Occipital lobe (tissue), 2 donors: Measurements from ENCODE around the gene CD164L2. TPM values are rescaled to one million over a fixed set of nuclear protein-coding genes. Genes with fewer than 3 reads are reported as not detected.
"Not testable (repeated sequence)": the region's sequence is repeated elsewhere in the genome, so short reads cannot be mapped to it uniquely, and the experiment has no call there.

Experiments used
- DNase-seq: peaks from one replicate; lab custom pipeline; 2025; lab: John Stamatoyannopoulos, UW
- total RNA-seq: library from RNA; depleted of rRNA; stranded (reverse); fragments of >200 nt; gene quantifications from one replicate; pipeline ENCODE4 v1.2.3, GENCODE V29; 2014

Gene CD164L2
- total RNA-seq, 1 donor from 2014 or later = not detected

DNA sequence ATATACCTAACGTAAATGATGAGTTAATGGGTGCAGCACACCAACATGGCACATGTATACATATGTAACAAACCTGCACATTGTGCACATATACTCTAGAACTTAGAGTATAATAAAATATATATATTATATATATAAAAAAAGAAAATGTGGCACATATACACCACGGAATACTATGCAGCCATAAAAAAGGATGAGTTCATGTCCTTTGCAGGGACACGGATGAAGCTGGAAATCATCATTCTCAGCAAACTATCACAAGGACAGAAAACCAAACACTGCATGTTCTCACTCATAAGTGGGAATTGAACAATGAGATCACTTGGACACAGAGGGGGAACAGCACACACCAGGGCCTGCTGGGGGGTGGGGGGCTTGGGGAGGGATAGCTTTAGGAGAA, 1.7 kb upstream of the CD164L2 start:
- not testable (repeated sequence) for DNase-seq

- DNase-seq = no peak
Measured at GRCh38 chr1:27383661-27384060, 528 bp upstream of the CD164L2 start.

DNA sequence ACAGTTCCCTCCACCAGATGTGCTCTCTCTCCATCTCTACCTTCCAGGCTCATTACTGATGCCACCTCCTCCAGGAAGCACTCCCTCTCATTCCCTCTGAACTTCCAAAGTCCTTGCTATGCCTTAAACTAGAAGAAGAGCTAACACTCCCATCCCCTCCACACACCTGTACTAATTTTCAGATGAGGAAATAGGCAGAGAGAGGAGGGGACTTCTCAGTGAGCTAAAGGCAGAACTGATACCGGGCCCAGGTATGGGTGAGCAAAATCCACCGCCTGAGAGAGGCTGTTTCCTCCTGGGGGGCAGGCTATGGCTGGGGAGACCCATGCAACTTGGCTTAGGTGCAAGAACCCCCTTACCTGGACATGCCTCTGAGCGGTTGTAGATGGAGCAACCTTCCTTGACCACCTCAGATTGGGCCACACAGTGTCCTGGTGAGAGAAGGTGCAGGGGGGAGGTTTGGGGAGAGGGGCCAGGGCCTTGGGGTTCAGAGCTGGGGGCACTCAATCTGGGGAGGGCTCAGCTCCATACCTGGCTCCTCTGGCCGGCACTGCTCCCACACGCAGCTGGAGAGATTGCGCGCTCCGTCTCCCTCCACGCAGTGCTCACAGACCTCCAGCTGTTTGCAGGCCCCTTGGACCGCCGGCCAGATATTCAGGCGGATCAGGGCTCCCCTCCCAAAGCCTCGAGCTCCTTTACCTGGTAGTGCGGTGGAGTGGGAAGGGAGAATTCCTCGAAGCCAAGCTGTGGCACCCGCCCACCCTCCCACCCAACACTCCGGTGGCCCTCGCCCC, 967 bp downstream of the CD164L2 start:
- DNase-seq = no peak

- DNase-seq = no peak
Measured at GRCh38 chr1:27380766-27381733, 2.1 kb downstream of the CD164L2 start.

GRCh38 chr1:27380224-27380623, 2.9 kb downstream of the CD164L2 start:
- no peak for DNase-seq

- no peak for DNase-seq
Measured at GRCh38 chr1:27379564-27380122, 3.5 kb downstream of the CD164L2 start.

DNA sequence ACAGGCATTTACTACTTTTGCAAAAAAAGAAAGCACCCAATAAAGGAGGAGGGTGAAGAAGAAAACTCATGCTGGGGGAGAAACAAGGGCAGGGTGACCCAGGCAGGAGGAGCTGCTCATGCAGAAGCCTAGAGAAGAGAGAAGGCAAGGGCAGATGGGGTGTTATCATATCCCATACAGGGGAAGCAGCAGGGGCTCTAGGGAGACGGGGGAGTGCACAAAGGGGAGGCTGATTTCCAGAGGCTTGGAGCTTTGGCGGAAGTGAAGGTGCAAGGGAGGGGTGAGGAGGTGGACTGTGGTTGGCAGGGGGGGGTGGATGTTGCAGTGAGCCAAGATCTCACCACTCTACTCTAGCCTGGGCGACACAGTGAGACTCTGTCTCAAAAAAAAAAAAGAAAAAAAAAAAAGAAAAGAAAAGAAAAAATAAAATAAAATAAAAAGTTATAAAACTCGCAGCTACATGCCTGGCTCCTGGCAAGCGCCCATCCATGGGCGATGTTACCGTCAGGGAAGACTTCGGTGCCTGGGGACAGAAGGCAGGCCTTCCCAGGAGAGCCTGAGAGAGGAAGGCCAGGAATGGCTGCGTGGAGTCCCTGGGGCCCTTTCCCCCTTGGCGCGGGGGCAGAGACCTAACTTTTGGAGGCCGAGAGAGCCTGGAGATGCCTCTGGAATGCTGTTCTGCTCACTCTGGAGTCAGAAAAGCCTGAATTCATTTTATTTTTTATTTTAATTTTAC, 5.2 kb downstream of the CD164L2 start:
- no peak for DNase-seq

GRCh38 chr1:27374362-27375086, 8.6 kb downstream of the CD164L2 start, which contains the start of gene FCN3:
TSS of gene FCN3 (minus strand) at chr1:27374824. CDS start at chr1:27374818, 6 bp downstream.
- DNase-seq = no peak

DNA sequence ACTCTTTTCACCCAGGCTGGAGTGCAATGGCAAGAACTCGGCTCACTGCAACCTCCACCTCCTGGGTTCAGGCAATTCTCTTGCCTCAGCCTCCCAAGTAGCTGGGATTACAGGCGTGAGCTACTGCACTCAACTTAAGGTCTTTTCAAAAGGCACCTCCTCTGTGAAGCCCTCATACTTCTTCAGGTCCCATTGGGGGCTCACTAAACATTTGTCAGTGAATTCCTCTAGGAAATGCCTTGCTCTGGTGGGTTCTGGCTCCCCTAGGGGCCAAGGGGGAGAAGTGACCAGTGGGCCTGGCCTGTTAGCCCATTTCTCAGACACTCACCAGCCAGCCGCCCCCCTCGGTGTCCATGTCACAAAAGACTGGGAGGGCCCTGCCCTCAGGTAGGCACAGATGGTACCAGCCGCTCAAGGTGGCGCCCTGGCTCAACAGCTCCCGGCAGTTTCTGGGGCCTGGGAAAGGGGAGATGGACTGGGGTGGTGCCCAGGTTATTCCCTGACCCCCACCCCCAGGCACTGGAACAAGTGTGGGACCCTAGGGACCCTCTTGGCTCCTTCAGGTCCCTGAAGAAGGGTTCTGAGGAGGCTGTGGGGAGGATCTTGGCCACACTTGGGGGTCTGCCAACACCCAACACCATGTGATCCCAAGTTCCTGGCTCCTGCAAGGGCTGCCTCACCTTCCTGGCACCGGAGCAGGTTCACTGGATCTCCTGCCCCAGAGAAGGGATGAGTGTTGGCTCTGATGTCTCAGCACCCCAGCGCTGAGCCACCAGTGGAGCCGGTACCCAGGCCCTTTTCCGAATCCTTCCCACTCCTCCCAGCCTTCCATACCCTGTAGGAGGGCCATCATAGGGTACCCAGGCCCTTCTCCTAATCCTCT, 10.1 kb downstream of the CD164L2 start:
- DNase-seq = no peak

DNA sequence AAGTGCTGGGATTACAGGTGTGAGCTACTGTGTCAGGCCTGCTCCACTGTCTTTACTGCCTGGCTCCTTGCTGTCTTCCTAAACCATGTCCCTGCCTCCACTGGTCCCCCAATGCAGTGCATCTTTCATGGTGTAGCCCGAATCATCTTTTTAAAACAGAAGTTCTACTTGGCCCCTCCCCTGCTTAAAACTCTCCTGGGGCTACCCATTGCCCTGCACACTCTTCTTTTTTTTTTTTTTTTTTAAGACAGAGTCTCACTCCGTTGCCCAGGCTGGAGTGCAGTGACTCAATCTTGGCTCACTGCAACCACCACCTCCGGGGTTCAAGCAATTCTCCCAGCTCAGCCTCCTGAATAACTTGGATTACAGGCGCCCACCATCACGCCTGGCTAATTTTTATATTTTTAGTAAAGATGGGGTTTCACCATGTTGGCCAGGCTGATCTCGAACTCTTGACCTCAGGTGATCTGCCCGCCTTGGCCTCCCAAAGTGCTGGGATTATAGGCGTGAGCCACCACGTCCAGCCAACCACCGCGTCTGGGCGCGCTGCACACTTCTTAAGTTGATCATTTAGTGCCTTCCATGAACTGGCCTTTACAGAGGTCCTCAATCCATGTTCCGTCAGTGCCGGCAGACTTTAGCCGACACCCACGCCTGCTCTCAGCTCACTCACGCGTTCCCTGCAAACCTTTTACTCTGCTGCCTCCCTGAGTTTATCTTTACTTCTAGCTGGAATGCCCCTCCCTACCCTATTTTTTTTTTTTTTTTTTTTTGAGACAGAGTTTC, 10.9 kb downstream of the CD164L2 start:
- DNase-seq = no peak

GRCh38 chr1:27368869-27369582, 14.1 kb downstream of the CD164L2 start:
- no peak for DNase-seq

DNA sequence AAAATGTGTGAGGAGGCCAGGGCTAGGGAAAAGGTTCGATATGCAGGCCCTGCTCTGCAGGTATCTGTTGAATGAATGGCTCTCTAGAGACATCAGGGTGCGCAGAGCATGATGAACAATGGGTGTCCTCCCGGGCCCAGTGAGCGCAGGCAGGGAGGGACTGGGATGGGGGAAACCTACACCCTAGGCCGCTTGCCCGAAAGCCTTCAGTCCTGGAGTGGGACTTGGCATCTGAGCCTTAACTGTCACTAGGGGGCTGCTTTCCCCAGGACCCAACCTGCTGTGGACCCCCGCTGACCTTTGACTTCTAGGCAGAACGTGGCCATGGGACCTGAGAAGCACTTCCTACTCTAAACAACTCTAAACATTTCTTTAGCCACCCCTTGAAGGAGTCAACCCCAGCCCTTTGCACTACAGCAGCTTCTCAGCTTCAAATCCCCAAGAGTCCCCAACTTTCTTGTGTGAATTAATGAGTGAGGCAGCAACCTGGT, 15.9 kb downstream of the CD164L2 start:
- no peak for DNase-seq

- DNase-seq = peak; percentile 50
Measured at GRCh38 chr1:27366411-27367159, 16.5 kb downstream of the CD164L2 start, which contains the start of gene MAP3K6. TSS of gene MAP3K6 (minus strand) at chr1:27366961. CDS start at chr1:27366597, 364 bp downstream.

DNA sequence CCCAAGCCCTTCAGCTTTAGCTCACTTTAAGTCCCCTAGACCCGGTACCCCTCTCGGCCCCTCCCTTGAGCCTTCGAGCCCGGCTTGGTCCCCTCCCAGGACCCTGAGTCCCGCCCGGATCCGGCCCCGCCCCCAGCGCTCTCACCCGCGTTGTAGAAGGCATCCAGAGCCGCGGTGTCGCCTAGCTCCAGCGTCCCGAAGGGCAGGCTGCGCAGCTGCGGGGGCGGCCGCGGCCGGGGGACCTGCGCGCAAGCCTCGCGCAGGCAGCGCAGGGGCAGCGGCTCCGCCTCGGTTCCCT, 17.1 kb downstream of the CD164L2 start:
- peak; percentile 41 for DNase-seq

GRCh38 chr1:27365372-27366112, 17.6 kb downstream of the CD164L2 start:
- peak; percentile 80 for DNase-seq

GRCh38 chr1:27364696-27365371, 18.3 kb downstream of the CD164L2 start:
- DNase-seq = no peak
